ENCODE results near the gene EFTUD2.
"Not testable (repeated sequence)": the region's sequence is repeated elsewhere in the genome, so short reads cannot be mapped to it uniquely, and the experiment has no call there.

The EFTUD2 gene

GRCh38 chr17:44826123-44826790, 73.0 kb downstream of the EFTUD2 start:
- DNase-seq (ENCODE audit: low read depth) = no peak
- TF ChIP-seq CTCF (conservative IDR thresholded peaks at IDR 0.05; ENCODE audit: low read depth, low read length) = no peak
- no peak overlapping the region for H3K4me3 ChIP-seq (ENCODE audit: low read depth, low read length)

- DNase-seq (ENCODE audit: low read depth); H3K4me3 ChIP-seq (ENCODE audit: low read depth, low read length): not testable (repeated sequence)
Measured at GRCh38 chr17:44825236-44825635, 74.0 kb downstream of the EFTUD2 start.

GRCh38 chr17:44820631-44821212, 78.5 kb downstream of the EFTUD2 start:
- no peak for TF ChIP-seq CTCF (conservative IDR thresholded peaks at IDR 0.05; ENCODE audit: low read depth, low read length)
- H3K4me3 ChIP-seq (ENCODE audit: low read depth, low read length) = no peak overlapping the region
- peak; percentile 82 for DNase-seq (ENCODE audit: low read depth)

- DNase-seq (ENCODE audit: low read depth); H3K4me3 ChIP-seq (ENCODE audit: low read depth, low read length): not testable (repeated sequence)
Measured at GRCh38 chr17:44818508-44818907, 80.7 kb downstream of the EFTUD2 start.

- DNase-seq (ENCODE audit: low read depth) = no peak
- no peak for TF ChIP-seq CTCF (conservative IDR thresholded peaks at IDR 0.05; ENCODE audit: low read depth, low read length)
- no peak overlapping the region for H3K4me3 ChIP-seq (ENCODE audit: low read depth, low read length)
Measured at GRCh38 chr17:44812263-44812662, 87.0 kb downstream of the EFTUD2 start.

GRCh38 chr17:44808656-44809388, 90.4 kb downstream of the EFTUD2 start:
- not testable (repeated sequence) for DNase-seq (ENCODE audit: low read depth); H3K4me3 ChIP-seq (ENCODE audit: low read depth, low read length)

- TF ChIP-seq CTCF (conservative IDR thresholded peaks at IDR 0.05; ENCODE audit: low read depth, low read length) = no peak
- no peak for DNase-seq (ENCODE audit: low read depth)
- no peak overlapping the region for H3K4me3 ChIP-seq (ENCODE audit: low read depth, low read length)
Measured at GRCh38 chr17:44808156-44808555, 91.1 kb downstream of the EFTUD2 start.

- peak; percentile 34 for DNase-seq (ENCODE audit: low read depth)
- H3K4me3 ChIP-seq (ENCODE audit: low read depth, low read length) = no peak overlapping the region
- no peak for TF ChIP-seq CTCF (conservative IDR thresholded peaks at IDR 0.05; ENCODE audit: low read depth, low read length)
Measured at GRCh38 chr17:44807817-44808155, 91.5 kb downstream of the EFTUD2 start.

Data from choroid plexus epithelial cell (primary cell).